Keratinocyte (primary cell): ENCODE data around the gene INPP4B.

ENCODE experiments used
- EZH2 ChIP-seq: IDR thresholded peaks from one replicate; pipeline ENCODE4 v1.6.1; 2012; ENCODE audit warnings: inconsistent platforms, mild to moderate bottlenecking, low read length, moderate library complexity
- TF ChIP-seq, protein P1 (sequence below), 3 experiments: IDR thresholded peaks in 1 of 3; conservative IDR thresholded peaks in 1 of 3; optimal IDR thresholded peaks in 1 of 3; 2 replicates in 2 of 3; 3 replicates in 1 of 3; pipeline versions ENCODE3 to v1.5.1; 2011; ENCODE audit warnings: low read length in 3 of 3, mild to moderate bottlenecking in 3 of 3, moderate library complexity in 2 of 3, control low read depth in 1 of 3, inconsistent platforms in 1 of 3; ENCODE audit not compliant: insufficient read depth in 2 of 3; ENCODE audit errors: extremely low read depth in 1 of 3

DNA sequence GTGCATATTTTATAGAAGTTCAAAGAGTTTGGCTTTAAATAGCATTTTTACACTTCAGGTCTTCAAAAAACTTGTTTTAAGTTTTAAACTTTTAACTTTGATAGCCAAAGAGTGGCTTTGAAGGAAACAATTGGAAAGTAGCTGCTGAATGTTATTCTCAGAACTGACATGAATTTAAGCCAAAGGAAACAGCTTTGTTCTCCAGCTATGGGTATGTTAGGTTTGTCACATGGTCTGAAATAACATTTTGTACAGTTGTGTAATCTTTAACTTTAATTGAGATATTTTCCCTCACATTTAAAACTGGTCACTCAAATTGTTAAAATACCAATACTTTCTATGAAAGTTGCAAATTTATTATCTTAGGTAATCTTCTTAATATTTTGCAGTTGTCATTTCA, 645.1 kb downstream of the INPP4B start:
- no peak for TF ChIP-seq EZH2
- TF ChIP-seq, protein P1, sequence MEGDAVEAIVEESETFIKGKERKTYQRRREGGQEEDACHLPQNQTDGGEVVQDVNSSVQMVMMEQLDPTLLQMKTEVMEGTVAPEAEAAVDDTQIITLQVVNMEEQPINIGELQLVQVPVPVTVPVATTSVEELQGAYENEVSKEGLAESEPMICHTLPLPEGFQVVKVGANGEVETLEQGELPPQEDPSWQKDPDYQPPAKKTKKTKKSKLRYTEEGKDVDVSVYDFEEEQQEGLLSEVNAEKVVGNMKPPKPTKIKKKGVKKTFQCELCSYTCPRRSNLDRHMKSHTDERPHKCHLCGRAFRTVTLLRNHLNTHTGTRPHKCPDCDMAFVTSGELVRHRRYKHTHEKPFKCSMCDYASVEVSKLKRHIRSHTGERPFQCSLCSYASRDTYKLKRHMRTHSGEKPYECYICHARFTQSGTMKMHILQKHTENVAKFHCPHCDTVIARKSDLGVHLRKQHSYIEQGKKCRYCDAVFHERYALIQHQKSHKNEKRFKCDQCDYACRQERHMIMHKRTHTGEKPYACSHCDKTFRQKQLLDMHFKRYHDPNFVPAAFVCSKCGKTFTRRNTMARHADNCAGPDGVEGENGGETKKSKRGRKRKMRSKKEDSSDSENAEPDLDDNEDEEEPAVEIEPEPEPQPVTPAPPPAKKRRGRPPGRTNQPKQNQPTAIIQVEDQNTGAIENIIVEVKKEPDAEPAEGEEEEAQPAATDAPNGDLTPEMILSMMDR (optimal IDR thresholded peaks at IDR 0.05 in 1 of 3, IDR thresholded peaks at IDR 0.05 in 1 of 3, conservative IDR thresholded peaks at IDR 0.05 in 1 of 3; ENCODE audit: extremely low read depth in 1 of 3, insufficient read depth in 2 of 3, low read length in 3 of 3): no peak
